Tibial artery (tissue), 4 donors: ENCODE measurements around the gene MPI.
A peak's percentile ranks its signal among the peaks of the same experiment; 100 is the strongest.

ENCODE experiments used
- DNase-seq, 2 donors: peaks; one replicate each; pipeline ENCODE4 v3.0.0-alpha.2; 2019
- H3K27ac ChIP-seq, 2 donors: fragments of 200-600 bp; sonication (generic) in 1 of 2; 1 replicate in 1 of 2; 2 replicates in 1 of 2; pipeline ENCODE4 v1.5.1; 2018 to 2019; ENCODE audit warnings: mild to moderate bottlenecking in 1 of 2
- H3K27me3 ChIP-seq, 2 donors: fragments of 200-600 bp; sonication (generic) in 1 of 2; one replicate each; pipeline versions ENCODE4 v1.5.1 to v1.6.0; 2016 to 2019
- H3K36me3 ChIP-seq, 3 donors: fragments of 200-600 bp; sonication (generic) in 2 of 3; one replicate each; pipeline ENCODE4 v1.5.1; 2016 to 2019; ENCODE audit warnings: mild to moderate bottlenecking in 2 of 3
- H3K4me1 ChIP-seq, 4 donors: fragments of 200-600 bp; sonication (generic) in 2 of 4; 1 replicate in 3 of 4; 2 replicates in 1 of 4; pipeline ENCODE4 v1.5.1; 2016 to 2019
- H3K4me3 ChIP-seq, 2 donors: fragments of 200-600 bp; sonication (generic) in 1 of 2; 1 replicate in 1 of 2; 2 replicates in 1 of 2; pipeline ENCODE4 v1.5.1; 2018 to 2019; ENCODE audit warnings: mild to moderate bottlenecking in 2 of 2
- H3K9me3 ChIP-seq, 3 donors: fragments of 200-600 bp; sonication (generic) in 1 of 3; one replicate each; pipeline ENCODE4 v1.5.1; 2016 to 2019
- intact Hi-C: fragments of 100-400 bp; cut with DNase I; formaldehyde crosslinking; loops from one replicate; pipeline ENCODE4 v1.15.0; 2023; ENCODE audit warnings: low total_unique reads
- TF ChIP-seq, protein P1 (sequence below), 2 experiments: fragments of 200-600 bp in 1 of 2; fragments of 450-650 bp in 1 of 2; IDR thresholded peaks; one replicate each; pipeline ENCODE4 v1.5.1; 2017 to 2019; ENCODE audit warnings: antibody characterized with exemption in 2 of 2, mild to moderate bottlenecking in 1 of 2, moderate library complexity in 1 of 2

MPI gene

DNA sequence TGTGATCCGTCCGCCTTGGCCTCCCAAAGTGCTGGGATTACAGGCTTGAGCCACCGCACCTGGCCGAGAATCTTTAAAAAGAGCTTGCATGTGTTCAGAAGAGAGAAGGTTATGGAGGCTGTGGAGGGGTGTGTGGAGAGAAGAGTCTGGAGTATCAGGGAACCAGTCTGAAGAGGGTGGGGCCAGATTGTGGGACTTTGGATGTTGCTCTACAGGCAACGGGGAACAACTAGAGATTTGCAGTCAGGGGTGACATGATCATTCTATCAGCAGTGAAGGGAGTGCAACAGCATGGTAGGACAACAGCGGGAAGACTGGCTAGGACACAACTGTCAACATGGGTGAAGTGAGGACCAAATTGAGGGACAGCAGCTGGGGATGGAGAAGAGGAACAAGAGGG, 25.5 kb upstream of the MPI start:
- Histone ChIP-seq H3K27me3 (no peaks in the 10 kb centered on the region), H3K4me3 (no peak overlapping the region), H3K9me3 (no peaks in the 10 kb centered on the region), H3K36me3 (peaks cover 0 to 15% (median 0%) of the 10 kb centered on the region in 3 donors), H3K27ac (no peak overlapping the region), H3K4me1 (peaks cover 0 to 36% (median 15%) of the 10 kb centered on the region in 4 donors)
- TF ChIP-seq, protein P1, sequence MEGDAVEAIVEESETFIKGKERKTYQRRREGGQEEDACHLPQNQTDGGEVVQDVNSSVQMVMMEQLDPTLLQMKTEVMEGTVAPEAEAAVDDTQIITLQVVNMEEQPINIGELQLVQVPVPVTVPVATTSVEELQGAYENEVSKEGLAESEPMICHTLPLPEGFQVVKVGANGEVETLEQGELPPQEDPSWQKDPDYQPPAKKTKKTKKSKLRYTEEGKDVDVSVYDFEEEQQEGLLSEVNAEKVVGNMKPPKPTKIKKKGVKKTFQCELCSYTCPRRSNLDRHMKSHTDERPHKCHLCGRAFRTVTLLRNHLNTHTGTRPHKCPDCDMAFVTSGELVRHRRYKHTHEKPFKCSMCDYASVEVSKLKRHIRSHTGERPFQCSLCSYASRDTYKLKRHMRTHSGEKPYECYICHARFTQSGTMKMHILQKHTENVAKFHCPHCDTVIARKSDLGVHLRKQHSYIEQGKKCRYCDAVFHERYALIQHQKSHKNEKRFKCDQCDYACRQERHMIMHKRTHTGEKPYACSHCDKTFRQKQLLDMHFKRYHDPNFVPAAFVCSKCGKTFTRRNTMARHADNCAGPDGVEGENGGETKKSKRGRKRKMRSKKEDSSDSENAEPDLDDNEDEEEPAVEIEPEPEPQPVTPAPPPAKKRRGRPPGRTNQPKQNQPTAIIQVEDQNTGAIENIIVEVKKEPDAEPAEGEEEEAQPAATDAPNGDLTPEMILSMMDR (IDR thresholded peaks at IDR 0.05) = no peak
- intact Hi-C loops = no loop called here
- DNase-seq = no peak

DNA sequence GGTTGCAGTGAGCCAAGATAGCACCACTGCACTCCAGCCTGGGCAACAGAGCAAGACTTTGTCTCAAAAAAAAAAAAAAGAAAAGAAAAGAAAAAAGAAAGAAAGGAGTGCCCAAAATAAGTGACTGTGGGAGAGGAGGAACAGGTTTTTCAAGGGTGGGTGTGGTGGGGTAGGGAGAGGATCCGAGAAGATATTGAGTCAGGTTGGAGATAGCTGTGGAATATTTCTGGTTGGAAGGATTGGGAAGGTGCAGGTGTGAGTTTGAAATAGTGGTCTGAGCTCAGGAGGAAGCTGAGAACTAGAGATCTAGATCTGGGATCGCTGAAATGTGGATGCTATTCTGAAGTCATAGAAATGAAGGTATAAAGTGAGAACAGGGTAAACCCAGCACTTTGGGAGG, 24.5 kb upstream of the MPI start:
- H3K27ac ChIP-seq = no peak overlapping the region
- peaks cover 0 to 15% (median 0%) of the 10 kb centered on the region in 3 donors for H3K36me3 ChIP-seq
- H3K4me3 ChIP-seq = no peak overlapping the region
- TF ChIP-seq, protein P1 (IDR thresholded peaks at IDR 0.05) = no peak
- intact Hi-C loops = no loop called here
- no peaks in the 10 kb centered on the region for H3K9me3 ChIP-seq
- DNase-seq = no peak
- no peaks in the 10 kb centered on the region for H3K27me3 ChIP-seq
- H3K4me1 ChIP-seq = peaks cover 0 to 47% (median 21%) of the 10 kb centered on the region in 4 donors

GRCh38 chr15:74866090-74866489, 23.8 kb upstream of the MPI start:
- peak in 1 of 2 donors; percentile 36 for DNase-seq
- H3K4me1 ChIP-seq = peaks cover 5 to 54% (median 29%) of the 10 kb centered on the region in 4 donors
- TF ChIP-seq, protein P1 (IDR thresholded peaks at IDR 0.05) = no peak
- no peak overlapping the region for H3K4me3 ChIP-seq
- no peak overlapping the region for H3K27ac ChIP-seq
- H3K9me3 ChIP-seq = no peaks in the 10 kb centered on the region
- H3K27me3 ChIP-seq = no peaks in the 10 kb centered on the region
- H3K36me3 ChIP-seq = peaks cover 0 to 15% (median 0%) of the 10 kb centered on the region in 3 donors
- intact Hi-C loops = no loop called here

- H3K36me3 ChIP-seq = peaks cover 0 to 15% (median 0%) of the 10 kb centered on the region in 3 donors
- H3K9me3 ChIP-seq = no peaks in the 10 kb centered on the region
- peaks cover 7 to 69% (median 41%) of the 10 kb centered on the region in 4 donors for H3K4me1 ChIP-seq
- no peak for DNase-seq
- intact Hi-C loops = no loop called here
- TF ChIP-seq, protein P1 (IDR thresholded peaks at IDR 0.05) = no peak
- no peak overlapping the region for H3K27ac ChIP-seq
- no peaks in the 10 kb centered on the region for H3K27me3 ChIP-seq
- H3K4me3 ChIP-seq = no peak overlapping the region
Observed at GRCh38 chr15:74867466-74868038, 22.3 kb upstream of the MPI start.

DNA sequence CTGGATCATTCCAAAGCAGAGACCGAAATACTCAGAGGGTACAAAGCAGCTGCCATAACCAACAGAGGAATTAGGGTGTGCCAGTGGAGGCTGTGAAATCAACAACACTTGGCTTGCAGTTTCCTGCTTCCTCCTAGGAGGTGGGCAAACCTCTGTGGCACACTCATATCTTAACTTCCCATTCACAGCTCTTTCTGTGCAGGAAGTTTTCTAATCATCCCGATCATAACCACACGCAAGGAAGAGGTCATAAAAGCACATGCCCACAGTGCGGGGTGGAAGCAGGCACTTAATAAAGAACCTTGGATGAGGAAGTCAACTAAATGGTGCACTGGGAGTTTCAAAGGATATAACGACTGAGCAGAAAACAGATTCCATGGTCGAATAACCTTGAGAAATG, 21.8 kb upstream of the MPI start:
- Histone ChIP-seq H3K4me3 (no peak overlapping the region), H3K9me3 (no peaks in the 10 kb centered on the region), H3K36me3 (peaks cover 0 to 15% (median 0%) of the 10 kb centered on the region in 3 donors), H3K4me1 (peaks cover 7 to 70% (median 41%) of the 10 kb centered on the region in 4 donors), H3K27me3 (no peaks in the 10 kb centered on the region), H3K27ac (no peak overlapping the region)
- TF ChIP-seq, protein P1 (IDR thresholded peaks at IDR 0.05) = no peak
- peak in 1 of 2 donors; percentile 65 for DNase-seq
- intact Hi-C loops = no loop called here
